ENCODE data around the gene CD151. TPM values are rescaled to one million over a fixed set of nuclear protein-coding genes. Genes with fewer than 3 reads are reported as not detected.

CD151 gene
- total RNA-seq, 1 experiment from 2014 or later: 482 TPM

DNA sequence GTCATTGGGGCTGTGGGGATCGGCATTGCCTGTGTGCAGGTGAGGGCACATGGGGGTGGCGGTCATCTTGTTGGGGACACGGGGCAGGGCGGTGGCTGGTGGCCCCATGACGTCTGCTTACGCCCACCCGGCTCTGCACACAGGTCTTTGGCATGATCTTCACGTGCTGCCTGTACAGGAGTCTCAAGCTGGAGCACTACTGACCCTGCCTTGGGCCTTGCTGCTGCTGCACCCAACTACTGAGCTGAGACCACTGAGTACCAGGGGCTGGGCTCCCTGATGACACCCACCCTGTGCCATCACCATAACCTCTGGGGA, 5.2 kb downstream of the CD151 start:
- no peak for DNase-seq
- peaks cover 98% of the 10 kb centered on the region for H3K36me3 Mint-ChIP-seq (ENCODE audit: insufficient read depth, unreplicated experiment)
- peak overlapping the region; percentile 21 for H3K4me3 Mint-ChIP-seq (ENCODE audit: low read depth, unreplicated experiment)
- H3K4me1 Mint-ChIP-seq (ENCODE audit: low read depth, unreplicated experiment): peaks cover 15% of the 10 kb centered on the region
- CTCF ChIA-PET: interaction anchor here (1.0 kb wide), 1 partner anchor 14 kb away, joined by 6 read pairs; no protein-coding TSS in a partner anchor
- no TSS peak for BruUV-seq (replicated peaks)
- H3K9me3 Mint-ChIP-seq (ENCODE audit: low read depth, unreplicated experiment): no peaks in the 10 kb centered on the region
- intact Hi-C loops (cut with micrococcal nuclease; ENCODE audit: unreplicated experiment): no loop called here
- H3K27me3 Mint-ChIP-seq (ENCODE audit: unreplicated experiment): no peaks in the 10 kb centered on the region
- H3K27ac Mint-ChIP-seq (ENCODE audit: unreplicated experiment): peak overlapping the region; percentile 33
- TF ChIP-seq, protein P1, sequence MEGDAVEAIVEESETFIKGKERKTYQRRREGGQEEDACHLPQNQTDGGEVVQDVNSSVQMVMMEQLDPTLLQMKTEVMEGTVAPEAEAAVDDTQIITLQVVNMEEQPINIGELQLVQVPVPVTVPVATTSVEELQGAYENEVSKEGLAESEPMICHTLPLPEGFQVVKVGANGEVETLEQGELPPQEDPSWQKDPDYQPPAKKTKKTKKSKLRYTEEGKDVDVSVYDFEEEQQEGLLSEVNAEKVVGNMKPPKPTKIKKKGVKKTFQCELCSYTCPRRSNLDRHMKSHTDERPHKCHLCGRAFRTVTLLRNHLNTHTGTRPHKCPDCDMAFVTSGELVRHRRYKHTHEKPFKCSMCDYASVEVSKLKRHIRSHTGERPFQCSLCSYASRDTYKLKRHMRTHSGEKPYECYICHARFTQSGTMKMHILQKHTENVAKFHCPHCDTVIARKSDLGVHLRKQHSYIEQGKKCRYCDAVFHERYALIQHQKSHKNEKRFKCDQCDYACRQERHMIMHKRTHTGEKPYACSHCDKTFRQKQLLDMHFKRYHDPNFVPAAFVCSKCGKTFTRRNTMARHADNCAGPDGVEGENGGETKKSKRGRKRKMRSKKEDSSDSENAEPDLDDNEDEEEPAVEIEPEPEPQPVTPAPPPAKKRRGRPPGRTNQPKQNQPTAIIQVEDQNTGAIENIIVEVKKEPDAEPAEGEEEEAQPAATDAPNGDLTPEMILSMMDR (IDR thresholded peaks at IDR 0.05; ENCODE audit: unreplicated experiment): no peak

DNA sequence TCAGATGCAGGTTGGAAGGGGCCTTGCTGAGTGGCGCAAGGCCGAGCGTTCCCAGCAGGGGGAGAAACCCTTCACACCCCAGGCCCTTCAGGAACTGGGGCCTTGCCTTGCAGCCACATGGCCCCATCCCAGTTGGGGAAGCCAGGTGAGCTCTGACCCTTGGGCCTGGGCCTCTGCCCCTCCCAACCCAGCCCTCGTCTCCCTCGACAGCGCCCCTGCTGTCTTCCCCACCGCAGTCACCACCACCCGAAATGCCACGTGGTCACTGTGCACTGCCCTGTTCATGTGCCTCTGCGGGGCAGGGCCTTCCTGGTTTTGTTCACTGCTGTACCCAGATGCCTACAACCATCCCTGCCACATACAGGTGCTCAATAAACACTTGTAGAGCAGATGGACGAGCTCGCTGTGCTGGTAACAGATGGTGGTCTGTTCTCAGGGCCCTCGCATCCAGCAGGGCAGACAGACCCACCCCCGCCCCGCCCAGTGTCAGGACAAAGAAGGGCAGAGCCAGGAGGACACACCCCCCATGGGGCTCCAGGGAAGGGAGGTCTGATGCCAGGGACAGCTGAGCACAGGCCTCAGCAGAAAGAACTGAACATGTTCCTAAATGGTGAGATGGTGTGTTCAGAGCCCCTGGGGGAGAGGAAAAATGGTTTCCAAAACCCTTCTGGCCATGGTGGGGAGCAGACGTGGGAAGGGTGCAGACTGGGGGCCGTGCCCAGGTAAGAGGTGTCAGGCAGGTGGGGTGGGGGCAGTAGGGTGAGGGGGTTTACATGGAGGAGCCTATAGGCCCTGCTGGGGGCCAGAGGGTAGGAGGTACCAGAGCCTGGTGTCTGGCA, 5.9 kb downstream of the CD151 start:
- peak overlapping the region; percentile 30 for H3K4me3 Mint-ChIP-seq (ENCODE audit: low read depth, unreplicated experiment)

DNA sequence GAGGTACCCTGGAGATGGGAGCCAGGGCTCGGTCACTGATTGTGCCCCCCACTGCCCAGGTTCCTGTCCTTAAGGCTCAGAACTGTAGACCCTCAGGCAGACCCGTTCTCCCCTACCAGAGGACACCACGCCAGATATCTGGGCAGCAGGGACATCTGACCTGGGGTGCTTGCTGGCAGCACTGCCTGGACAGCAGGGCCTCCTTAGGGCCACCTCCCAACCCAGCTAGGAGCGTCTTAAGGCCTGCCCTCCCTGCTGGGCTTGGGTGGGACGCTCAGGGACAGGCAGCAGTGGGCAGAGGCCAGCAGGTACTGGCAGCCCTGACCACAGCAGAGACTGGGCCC, 6.5 kb downstream of the CD151 start:
- CTCF ChIA-PET: no interaction called here
- Mint-ChIP-seq H3K9me3 (ENCODE audit: low read depth, unreplicated experiment) (no peaks in the 10 kb centered on the region), H3K27me3 (ENCODE audit: unreplicated experiment) (no peaks in the 10 kb centered on the region), H3K4me1 (ENCODE audit: low read depth, unreplicated experiment) (peaks cover 23% of the 10 kb centered on the region), H3K27ac (ENCODE audit: unreplicated experiment) (peak overlapping the region; percentile 43), H3K36me3 (ENCODE audit: insufficient read depth, unreplicated experiment) (peaks cover 96% of the 10 kb centered on the region), H3K4me3 (ENCODE audit: low read depth, unreplicated experiment) (no peak overlapping the region)
- intact Hi-C loops (cut with micrococcal nuclease; ENCODE audit: unreplicated experiment): no loop called here
- no TSS peak for BruUV-seq (replicated peaks)
- no peak for DNase-seq
- TF ChIP-seq, protein P1 (IDR thresholded peaks at IDR 0.05; ENCODE audit: unreplicated experiment): no peak

More for the DNA sequence above, 5.9 kb downstream of the CD151 start:
- intact Hi-C loops (cut with micrococcal nuclease; ENCODE audit: unreplicated experiment): no loop called here
- DNase-seq: no peak
- peak overlapping the region; percentile 43 for H3K27ac Mint-ChIP-seq (ENCODE audit: unreplicated experiment)
- no peaks in the 10 kb centered on the region for H3K9me3 Mint-ChIP-seq (ENCODE audit: low read depth, unreplicated experiment)
- H3K4me1 Mint-ChIP-seq (ENCODE audit: low read depth, unreplicated experiment): peaks cover 21% of the 10 kb centered on the region
- TSS peak; percentile 10 for BruUV-seq (replicated peaks)
- CTCF ChIA-PET: interaction anchor here (1.0 kb wide), 1 partner anchor 14 kb away, joined by 6 read pairs; no protein-coding TSS in a partner anchor
- peaks cover 98% of the 10 kb centered on the region for H3K36me3 Mint-ChIP-seq (ENCODE audit: insufficient read depth, unreplicated experiment)
- no peaks in the 10 kb centered on the region for H3K27me3 Mint-ChIP-seq (ENCODE audit: unreplicated experiment)
- TF ChIP-seq, protein P1 (IDR thresholded peaks at IDR 0.05; ENCODE audit: unreplicated experiment): peak; percentile 45

DNA sequence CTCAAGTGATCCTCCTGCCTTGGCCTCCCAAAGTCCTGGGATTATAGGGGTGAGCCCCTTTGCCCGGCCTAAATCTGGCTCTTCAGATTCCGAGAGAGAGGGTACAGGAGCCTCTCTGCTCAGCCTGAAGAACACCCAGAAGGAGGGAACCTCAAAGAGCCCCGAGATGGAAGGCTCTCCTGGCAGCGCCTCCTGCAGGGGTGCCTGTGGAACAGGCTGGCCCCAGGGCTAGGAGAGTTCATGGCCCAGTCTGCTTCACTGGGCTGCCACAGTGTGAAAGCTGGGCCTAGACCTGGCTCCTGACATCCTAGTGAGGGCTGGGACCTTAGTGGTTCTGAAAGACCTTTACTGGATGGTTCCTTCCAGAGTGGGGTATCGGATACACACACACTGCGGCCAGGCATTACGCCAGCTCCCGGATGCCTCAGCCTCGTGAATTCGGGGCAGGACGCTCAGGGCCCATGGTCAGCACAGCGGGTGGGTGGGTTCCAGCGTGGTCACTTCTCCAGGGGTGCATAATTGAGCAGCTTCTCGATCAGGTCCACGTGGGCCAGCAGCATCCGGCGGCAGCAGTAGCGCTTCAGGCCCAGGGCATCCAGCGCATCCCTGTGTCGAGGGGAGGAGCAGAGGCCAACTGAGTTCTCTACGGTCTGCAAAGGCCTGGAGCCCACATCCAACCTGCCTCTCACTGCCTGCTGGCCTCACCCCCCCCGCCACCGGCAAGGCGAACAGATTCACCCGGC, 7.3 kb downstream of the CD151 start:
- DNase-seq: no peak
- no peaks in the 10 kb centered on the region for H3K9me3 Mint-ChIP-seq (ENCODE audit: low read depth, unreplicated experiment)
- H3K4me1 Mint-ChIP-seq (ENCODE audit: low read depth, unreplicated experiment): peaks cover 23% of the 10 kb centered on the region
- BruUV-seq (replicated peaks): no TSS peak
- CTCF ChIA-PET: interaction anchor here (0.6 kb wide), 1 partner anchor 714 kb away, joined by 6 read pairs; no protein-coding TSS in a partner anchor
- TF ChIP-seq, protein P1 (IDR thresholded peaks at IDR 0.05; ENCODE audit: unreplicated experiment): no peak
- intact Hi-C loops (cut with micrococcal nuclease; ENCODE audit: unreplicated experiment): no loop called here
- H3K27me3 Mint-ChIP-seq (ENCODE audit: unreplicated experiment): no peaks in the 10 kb centered on the region
- peak overlapping the region; percentile 77 for H3K4me3 Mint-ChIP-seq (ENCODE audit: low read depth, unreplicated experiment)
- peaks cover 92% of the 10 kb centered on the region for H3K36me3 Mint-ChIP-seq (ENCODE audit: insufficient read depth, unreplicated experiment)
- H3K27ac Mint-ChIP-seq (ENCODE audit: unreplicated experiment): peak overlapping the region; percentile 68
